ENCODE data around the gene ENOX1.

Gene ENOX1

GRCh38 chr13:43761616-43762315 is 25.0 kb downstream of the ENOX1 start:
- Histone ChIP-seq H3K36me3 (replicated peaks; ENCODE audit: low read depth, low read length) (no peaks in the 10 kb centered on the region), H3K79me2 (ENCODE audit: low read length) (no peaks in the 10 kb centered on the region), H3K4me2 (ENCODE audit: low read length) (no peak overlapping the region), H3K4me1 (ENCODE audit: low read length) (peaks cover 3% of the 10 kb centered on the region; the same call in 1 of the 2 replicates), H2AFZ (ENCODE audit: low read depth, low read length) (no peak overlapping the region), H3K27ac (ENCODE audit: low read length) (no peak overlapping the region), H3K27me3 (ENCODE audit: low read depth, low read length) (no peaks in the 10 kb centered on the region; the same call in 1 of the 2 replicates), H3K9me3 (ENCODE audit: insufficient read depth, low read length) (no peaks in the 10 kb centered on the region), H4K20me1 (ENCODE audit: insufficient read depth, low read length) (no peaks in the 10 kb centered on the region), H3K4me3 (ENCODE audit: low read length) (no peak overlapping the region), H3K9ac (ENCODE audit: low read length) (no peak overlapping the region)
- TF ChIP-seq EZH2phosphoT487 (IDR thresholded peaks at IDR 0.05; ENCODE audit: low read depth) (no peak), CTCF (IDR thresholded peaks at IDR 0.05; ENCODE audit: low read depth, low read length) (no peak)

GRCh38 chr13:43760257-43760656 is 26.5 kb downstream of the ENOX1 start:
- Histone ChIP-seq H2AFZ (ENCODE audit: low read depth, low read length) (no peak overlapping the region), H3K27me3 (ENCODE audit: low read depth, low read length) (no peaks in the 10 kb centered on the region; the same call in 1 of the 2 replicates), H3K4me1 (ENCODE audit: low read length) (peaks cover 3% of the 10 kb centered on the region; the same call in 1 of the 2 replicates), H3K4me3 (ENCODE audit: low read length) (no peak overlapping the region), H3K79me2 (ENCODE audit: low read length) (no peaks in the 10 kb centered on the region), H3K4me2 (ENCODE audit: low read length) (no peak overlapping the region), H3K36me3 (replicated peaks; ENCODE audit: low read depth, low read length) (no peaks in the 10 kb centered on the region), H3K27ac (ENCODE audit: low read length) (no peak overlapping the region), H3K9me3 (ENCODE audit: insufficient read depth, low read length) (no peaks in the 10 kb centered on the region), H4K20me1 (ENCODE audit: insufficient read depth, low read length) (no peaks in the 10 kb centered on the region), H3K9ac (ENCODE audit: low read length) (no peak overlapping the region)
- TF ChIP-seq EZH2phosphoT487 (IDR thresholded peaks at IDR 0.05; ENCODE audit: low read depth): no peak
- TF ChIP-seq CTCF (IDR thresholded peaks at IDR 0.05; ENCODE audit: low read depth, low read length): no peak

- Histone ChIP-seq H3K27ac (ENCODE audit: low read length) (no peak overlapping the region), H3K9ac (ENCODE audit: low read length) (no peak overlapping the region), H4K20me1 (ENCODE audit: insufficient read depth, low read length) (no peaks in the 10 kb centered on the region), H3K79me2 (ENCODE audit: low read length) (no peaks in the 10 kb centered on the region), H3K36me3 (replicated peaks; ENCODE audit: low read depth, low read length) (no peaks in the 10 kb centered on the region), H3K4me3 (ENCODE audit: low read length) (no peak overlapping the region), H3K27me3 (ENCODE audit: low read depth, low read length) (no peaks in the 10 kb centered on the region), H3K4me1 (ENCODE audit: low read length) (peaks cover 3% of the 10 kb centered on the region; the same call in 1 of the 2 replicates), H3K9me3 (ENCODE audit: insufficient read depth, low read length) (no peaks in the 10 kb centered on the region), H3K4me2 (ENCODE audit: low read length) (no peak overlapping the region), H2AFZ (ENCODE audit: low read depth, low read length) (no peak overlapping the region)
- TF ChIP-seq CTCF (IDR thresholded peaks at IDR 0.05; ENCODE audit: low read depth, low read length) (no peak), EZH2phosphoT487 (IDR thresholded peaks at IDR 0.05; ENCODE audit: low read depth) (no peak)
These were observed 27.9 kb downstream of the ENOX1 start for GRCh38 chr13:43758834-43759233.

- TF ChIP-seq EZH2phosphoT487 (IDR thresholded peaks at IDR 0.05; ENCODE audit: low read depth) (no peak), CTCF (IDR thresholded peaks at IDR 0.05; ENCODE audit: low read depth, low read length) (no peak)
- Histone ChIP-seq H3K9ac (ENCODE audit: low read length) (no peak overlapping the region), H3K4me3 (ENCODE audit: low read length) (no peak overlapping the region), H4K20me1 (ENCODE audit: insufficient read depth, low read length) (no peaks in the 10 kb centered on the region), H3K79me2 (ENCODE audit: low read length) (no peaks in the 10 kb centered on the region), H3K4me2 (ENCODE audit: low read length) (no peak overlapping the region), H3K27ac (ENCODE audit: low read length) (no peak overlapping the region), H3K9me3 (ENCODE audit: insufficient read depth, low read length) (no peaks in the 10 kb centered on the region), H3K36me3 (replicated peaks; ENCODE audit: low read depth, low read length) (no peaks in the 10 kb centered on the region), H3K27me3 (ENCODE audit: low read depth, low read length) (no peaks in the 10 kb centered on the region), H2AFZ (ENCODE audit: low read depth, low read length) (no peak overlapping the region), H3K4me1 (ENCODE audit: low read length) (peaks cover 3% of the 10 kb centered on the region; the same call in 1 of the 2 replicates)
These were observed 29.5 kb downstream of the ENOX1 start for GRCh38 chr13:43757266-43757665.
